Smooth muscle cell of the pulmonary artery (primary cell): ENCODE data around the gene PSD4. TPM values are rescaled to one million over a fixed set of nuclear protein-coding genes. Genes with fewer than 3 reads are reported as not detected.

ENCODE experiments used
- total RNA-seq: library from RNA; depleted of rRNA; stranded (reverse); fragments of >200 nt; gene quantifications from 2 replicates; pipeline ENCODE4 v1.2.3, GENCODE V29; 2014

Gene PSD4
- total RNA-seq = 0.72 and 1.4 TPM in 2 replicates

GRCh38 chr2:113173542-113174375 lies at the start of gene PSD4:
Gene PSD4 (plus strand): TSS chr2:113173971. CDS start chr2:113182457, 8,486 bp downstream.

GRCh38 chr2:113126845-113127645 lies 46.7 kb upstream of the PSD4 start, which contains the start of gene IL1RN:
Gene IL1RN (plus strand): TSS chr2:113127598. CDS start chr2:113127625, 27 bp downstream.

Other genes starting within 250 kb of the PSD4 start
- not detected in 2 replicates for gene IL36G, start 196.0 kb upstream of the PSD4 start, total RNA-seq
- not detected in 2 replicates for gene IL36A, start 168.5 kb upstream of the PSD4 start, total RNA-seq
- not detected in 2 replicates for gene IL36B, start 121.1 kb upstream of the PSD4 start, total RNA-seq
- gene IL36RN, start 114.8 kb upstream of the PSD4 start, total RNA-seq = not detected in 2 replicates
- gene IL1F10, start 106.0 kb upstream of the PSD4 start, total RNA-seq = not detected in 2 replicates
- not detected in 2 replicates for gene IL1RN, start 46.4 kb upstream of the PSD4 start, total RNA-seq
- 0.91 and 1.6 TPM in 2 replicates for gene PAX8, start 105.0 kb downstream of the PSD4 start, total RNA-seq